GM23248 (cell line): Measurements from ENCODE around the gene GRAMD1B. TPM values are rescaled to one million over a fixed set of nuclear protein-coding genes. Genes with fewer than 3 reads are reported as not detected.

ENCODE experiments used
- DNase-seq: peaks from one replicate; pipeline ENCODE4 v3.0.0-alpha.2; 2015
- H2AFZ ChIP-seq: fragments of 200-600 bp; sonication (generic); 2 replicates; pipeline ENCODE4 v1.6.1; 2016; ENCODE audit warnings: antibody characterized with exemption
- H3F3A ChIP-seq: fragments of 200-600 bp; sonication (generic); 2 replicates; pipeline ENCODE4 v1.6.1; 2016; ENCODE audit warnings: mild to moderate bottlenecking, antibody characterized with exemption, mixed run types; ENCODE audit not compliant: insufficient read depth
- H3K27ac ChIP-seq: fragments of 200-600 bp; sonication (generic); 2 replicates; pipeline ENCODE4 v1.5.1; 2016; ENCODE audit warnings: mild to moderate bottlenecking
- H3K27me3 ChIP-seq: fragments of 200-600 bp; sonication (generic); replicated peaks from 2 replicates; pipeline ENCODE4 v1.6.1; 2016; ENCODE audit warnings: mild to moderate bottlenecking; ENCODE audit not compliant: insufficient read depth
- H3K36me3 ChIP-seq: fragments of 200-600 bp; sonication (generic); 2 replicates; pipeline ENCODE4 v1.6.1; 2016; ENCODE audit warnings: low read depth, mild to moderate bottlenecking
- H3K4me1 ChIP-seq: fragments of 200-600 bp; sonication (generic); 2 replicates; pipeline ENCODE4 v1.6.1; 2016; ENCODE audit warnings: mild to moderate bottlenecking; ENCODE audit not compliant: insufficient read depth
- H3K4me2 ChIP-seq: fragments of 200-600 bp; sonication (generic); one replicate; pipeline ENCODE4 v1.6.1; 2016; ENCODE audit warnings: mild to moderate bottlenecking; ENCODE audit not compliant: unreplicated experiment
- H3K4me3 ChIP-seq: fragments of 200-600 bp; sonication (generic); 2 replicates; pipeline ENCODE4 v1.5.1; 2016; ENCODE audit warnings: mild to moderate bottlenecking
- H3K79me2 ChIP-seq: fragments of 200-600 bp; sonication (generic); 2 replicates; pipeline ENCODE4 v1.6.1; 2016; ENCODE audit warnings: mild to moderate bottlenecking; ENCODE audit not compliant: insufficient read depth
- H3K9ac ChIP-seq: fragments of 200-600 bp; sonication (generic); 2 replicates; pipeline ENCODE4 v1.6.1; 2016; ENCODE audit warnings: mild to moderate bottlenecking
- H3K9me2 ChIP-seq: fragments of 200-600 bp; sonication (generic); 2 replicates; pipeline ENCODE4 v1.6.1; 2016; ENCODE audit warnings: mixed run types, mild to moderate bottlenecking, moderate library complexity; ENCODE audit not compliant: insufficient read depth
- H3K9me3 ChIP-seq: fragments of 200-600 bp; sonication (generic); one replicate; pipeline ENCODE4 v1.6.1; 2017; ENCODE audit warnings: low read depth
- H4K20me1 ChIP-seq: fragments of 200-600 bp; sonication (generic); 2 replicates; pipeline ENCODE4 v1.6.0; 2016; ENCODE audit not compliant: insufficient read depth
- EZH2 ChIP-seq: fragments of 200-600 bp; sonication (generic); IDR thresholded peaks from 2 replicates; pipeline ENCODE4 v1.6.1; 2018; ENCODE audit warnings: antibody characterized with exemption, mild to moderate bottlenecking; ENCODE audit not compliant: insufficient read depth, poor library complexity, severe bottlenecking
- EZH2phosphoT487 ChIP-seq: fragments of 200-600 bp; sonication (generic); IDR thresholded peaks from 2 replicates; pipeline ENCODE4 v1.6.1; 2018; ENCODE audit warnings: antibody characterized with exemption, moderate library complexity, mild to moderate bottlenecking, low read depth; ENCODE audit not compliant: insufficient read depth
- WGBS, 2 experiments: methylation state at CpG; one replicate each; pipeline ENCODE4 v1.1.6; 2015 to 2017; ENCODE audit warnings: low lambda C conversion rate in 2 of 2, low coverage in 1 of 2; ENCODE audit errors: missing lambda C conversion rate in 2 of 2; 5-methylcytosine and 5-hydroxymethylcytosine counted together
- in situ Hi-C: fragments of 300-500 bp; cut with MboI; formaldehyde crosslinking; loops from 2 replicates; pipeline ENCODE4 v1.15.0; 2020
- polyA plus RNA-seq: library from polyadenylated mRNA; unstranded; fragments of >200 nt; fragmentation: Nextera tagmentation; extraction: Ambion mirVana; gene quantifications from 2 replicates; pipeline ENCODE4 v1.2.1, GENCODE V29; 2016
- total RNA-seq: library from RNA; depleted of rRNA; stranded (reverse); fragments of >200 nt; shearing (Covaris generic); gene quantifications from 2 replicates; pipeline ENCODE4 v1.2.3, GENCODE V29; 2014

The GRAMD1B gene
- total and polyA plus RNA-seq, 2 experiments from 2014 or later = 4.1 to 14.8 TPM

DNA sequence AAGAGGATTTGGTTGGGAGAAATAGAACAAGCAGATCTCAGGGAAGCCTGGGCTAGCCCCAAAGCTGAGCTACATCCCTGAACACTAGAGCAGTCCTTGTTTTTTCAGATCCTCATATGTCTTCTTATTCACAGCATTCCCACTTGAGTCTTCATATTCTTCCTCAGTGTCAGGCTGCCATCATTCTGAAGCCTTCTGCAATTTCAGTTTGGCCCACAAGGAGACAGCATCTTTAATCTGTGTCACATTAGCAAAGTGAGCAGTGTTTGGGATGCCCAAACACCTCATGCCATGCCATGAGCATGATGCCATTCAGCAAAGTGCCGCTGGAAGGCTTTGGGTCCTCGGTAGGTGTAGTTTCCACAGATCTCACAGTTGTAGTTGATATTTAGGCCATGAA, 167.8 kb downstream of the GRAMD1B start:
- no peak for DNase-seq
- in situ Hi-C loops = no loop called here

DNA sequence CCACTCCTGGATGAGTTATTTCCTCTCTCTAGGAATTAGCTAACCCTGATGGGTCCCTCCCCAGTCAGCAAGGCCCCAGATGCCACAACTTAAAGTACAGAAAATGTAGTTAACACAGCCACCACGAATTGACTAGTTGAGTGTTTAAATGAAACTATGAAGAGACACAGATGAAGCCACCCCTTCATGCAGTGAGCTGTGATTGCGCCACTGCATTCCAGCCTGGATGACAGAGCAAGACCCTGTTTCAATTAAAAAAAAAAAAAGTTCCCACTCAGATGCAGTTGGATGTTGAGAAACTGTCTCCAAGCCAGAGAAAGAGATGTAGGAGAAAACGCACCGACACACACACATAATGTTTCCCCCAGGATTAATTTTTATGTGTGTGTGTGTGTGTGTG, 171.1 kb downstream of the GRAMD1B start:
- Histone ChIP-seq H3K9me3 (no peaks in the 10 kb centered on the region), H3K9ac (no peak overlapping the region), H3K79me2 (no peaks in the 10 kb centered on the region), H3K4me2 (peak overlapping the region; percentile 27), H3K27me3 (no peaks in the 10 kb centered on the region), H4K20me1 (no peaks in the 10 kb centered on the region), H3K36me3 (peaks cover 8% of the 10 kb centered on the region; the same call in 1 of the 2 replicates), H3K27ac (peak overlapping the region; percentile 40), H3K9me2 (no peaks in the 10 kb centered on the region), H3F3A (peaks cover 20% of the 10 kb centered on the region), H3K4me3 (no peak overlapping the region), H2AFZ (no peak overlapping the region), H3K4me1 (peaks cover 14% of the 10 kb centered on the region)
- TF ChIP-seq EZH2phosphoT487 = no peak
- DNase-seq = peak; percentile 82
- in situ Hi-C loops = no loop called here
- 25 to 28% methylated on average over 4 of the region's 4 CpGs for WGBS, 2 experiments

More for the DNA sequence above, 167.8 kb downstream of the GRAMD1B start:
- H3K36me3 ChIP-seq = peaks cover 9% of the 10 kb centered on the region; the same call in 1 of the 2 replicates
- peaks cover 14% of the 10 kb centered on the region for H3K4me1 ChIP-seq
- no peak overlapping the region for H3K9ac ChIP-seq
- peaks cover 20% of the 10 kb centered on the region for H3F3A ChIP-seq
- TF ChIP-seq EZH2phosphoT487 = no peak
- no peak overlapping the region for H3K4me3 ChIP-seq
- no peaks in the 10 kb centered on the region for H3K27me3 ChIP-seq
- H3K79me2 ChIP-seq = no peaks in the 10 kb centered on the region
- H2AFZ ChIP-seq = no peak overlapping the region
- H3K4me2 ChIP-seq = no peak overlapping the region
- 97 to 98% methylated on average over 2 of the region's 2 CpGs for WGBS, 2 experiments
- no peak overlapping the region for H3K27ac ChIP-seq
- no peaks in the 10 kb centered on the region for H3K9me3 ChIP-seq
- no peaks in the 10 kb centered on the region for H3K9me2 ChIP-seq
- H4K20me1 ChIP-seq = no peaks in the 10 kb centered on the region

DNA sequence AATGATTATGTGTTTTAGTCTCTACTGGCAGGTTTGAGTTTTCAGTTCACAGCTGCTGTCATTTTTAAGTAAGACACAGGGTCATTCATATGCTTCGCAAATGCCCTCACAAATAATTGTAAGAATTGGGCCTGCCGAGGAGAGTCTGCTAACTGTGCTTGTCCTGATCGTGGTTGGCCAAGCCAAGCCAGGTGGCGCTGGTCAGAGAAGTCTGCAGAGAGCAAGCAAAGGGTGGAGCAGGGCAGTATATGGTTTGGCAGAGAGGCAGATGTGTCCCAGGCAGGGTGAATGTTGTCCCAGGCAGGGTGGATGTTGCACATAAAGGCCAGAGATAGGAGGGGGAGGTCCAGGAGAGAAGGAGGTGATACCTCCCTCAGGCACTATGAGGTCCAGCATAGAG, 171.7 kb downstream of the GRAMD1B start:
- Histone ChIP-seq H3K79me2 (no peaks in the 10 kb centered on the region), H3K36me3 (peaks cover 5% of the 10 kb centered on the region; the same call in 1 of the 2 replicates), H3K27ac (peak overlapping the region; percentile 40), H3F3A (peaks cover 20% of the 10 kb centered on the region), H3K4me1 (peaks cover 14% of the 10 kb centered on the region), H3K9me3 (no peaks in the 10 kb centered on the region), H3K27me3 (no peaks in the 10 kb centered on the region), H2AFZ (no peak overlapping the region), H4K20me1 (no peaks in the 10 kb centered on the region), H3K4me2 (no peak overlapping the region), H3K9me2 (no peaks in the 10 kb centered on the region), H3K9ac (no peak overlapping the region), H3K4me3 (no peak overlapping the region)
- TF ChIP-seq EZH2phosphoT487 = no peak
- TF ChIP-seq EZH2 = no peak
- DNase-seq = no peak
- in situ Hi-C loops = no loop called here
- 52 to 55% methylated on average over 4 of the region's 4 CpGs for WGBS, 2 experiments

DNA sequence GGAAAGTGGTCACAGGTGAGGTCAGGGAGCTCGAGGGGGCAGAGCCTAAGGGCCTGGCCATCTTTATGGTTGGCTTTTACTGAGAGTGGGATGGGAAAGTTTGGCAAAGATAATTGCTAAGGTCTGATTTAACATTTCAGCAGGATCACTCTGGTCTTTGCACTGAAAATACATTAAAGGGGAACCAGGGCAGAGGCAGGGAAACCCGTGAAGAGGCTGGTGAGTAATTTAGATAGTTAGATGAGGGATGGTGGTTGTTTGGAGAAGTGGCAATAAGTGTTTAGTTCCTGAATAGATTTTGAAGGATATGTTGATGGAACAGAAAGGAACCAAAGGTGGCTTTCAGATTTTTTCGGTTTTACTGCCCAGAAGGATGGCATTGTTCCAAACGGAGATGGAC, 173.6 kb downstream of the GRAMD1B start:
- no peak for TF ChIP-seq EZH2phosphoT487
- no peak for TF ChIP-seq EZH2

DNA sequence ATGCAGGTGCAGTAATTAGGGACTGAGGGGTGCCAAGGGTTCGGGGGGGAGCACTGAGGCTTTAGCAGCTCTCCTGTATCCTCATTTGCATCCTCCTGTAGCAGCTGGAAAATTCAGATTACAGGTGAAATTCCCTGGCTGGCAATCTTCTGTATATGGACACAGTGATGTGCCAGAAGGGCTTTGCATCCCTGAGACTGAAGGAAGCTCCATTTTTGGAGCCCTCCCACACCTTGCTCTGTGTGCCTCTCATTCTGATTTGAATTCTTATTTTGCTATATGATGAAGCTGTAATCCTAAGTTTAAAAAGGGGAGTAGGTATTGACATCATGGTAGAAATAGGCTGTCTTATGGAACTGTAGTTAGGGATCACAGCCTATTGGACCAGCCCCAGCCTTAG, 177.7 kb downstream of the GRAMD1B start:
- Histone ChIP-seq H3K9me3 (no peaks in the 10 kb centered on the region), H3K79me2 (no peaks in the 10 kb centered on the region), H3K4me2 (no peak overlapping the region), H3K36me3 (peaks cover 17% of the 10 kb centered on the region; the same call in 1 of the 2 replicates), H4K20me1 (no peaks in the 10 kb centered on the region), H3F3A (no peaks in the 10 kb centered on the region), H3K9me2 (no peaks in the 10 kb centered on the region), H2AFZ (no peak overlapping the region), H3K27me3 (no peaks in the 10 kb centered on the region), H3K4me1 (no peaks in the 10 kb centered on the region), H3K4me3 (no peak overlapping the region), H3K9ac (no peak overlapping the region), H3K27ac (no peak overlapping the region)
- in situ Hi-C loops = no loop called here
- TF ChIP-seq EZH2phosphoT487 (no peak), EZH2 (no peak)
- no peak for DNase-seq
- 83 to 94% methylated on average over 1 of the region's 1 CpG for WGBS, 2 experiments

More for the DNA sequence above, 173.6 kb downstream of the GRAMD1B start:
- no peak overlapping the region for H3K9ac ChIP-seq
- H4K20me1 ChIP-seq = no peaks in the 10 kb centered on the region
- H3K27me3 ChIP-seq = no peaks in the 10 kb centered on the region
- no peak overlapping the region for H3K27ac ChIP-seq
- no peaks in the 10 kb centered on the region for H3K9me2 ChIP-seq
- no peaks in the 10 kb centered on the region for H3K9me3 ChIP-seq
- H3K4me1 ChIP-seq = peaks cover 14% of the 10 kb centered on the region
- peaks cover 13% of the 10 kb centered on the region; the same call in 1 of the 2 replicates for H3K36me3 ChIP-seq
- peaks cover 20% of the 10 kb centered on the region for H3F3A ChIP-seq
- in situ Hi-C loops = no loop called here
- no peaks in the 10 kb centered on the region for H3K79me2 ChIP-seq
- no peak overlapping the region for H2AFZ ChIP-seq
- DNase-seq = no peak
- H3K4me3 ChIP-seq = no peak overlapping the region
- no peak overlapping the region for H3K4me2 ChIP-seq
- 93 to 95% methylated on average over 4 of the region's 4 CpGs for WGBS, 2 experiments
